Inflammatory macrophage (primary cell): ENCODE measurements around the gene DUSP6.

Experiments used
- DNase-seq, 2 donors: peaks; one replicate each; pipeline ENCODE4 v3.0.0-alpha.2; 2020 to 2022

DUSP6 gene

DNA sequence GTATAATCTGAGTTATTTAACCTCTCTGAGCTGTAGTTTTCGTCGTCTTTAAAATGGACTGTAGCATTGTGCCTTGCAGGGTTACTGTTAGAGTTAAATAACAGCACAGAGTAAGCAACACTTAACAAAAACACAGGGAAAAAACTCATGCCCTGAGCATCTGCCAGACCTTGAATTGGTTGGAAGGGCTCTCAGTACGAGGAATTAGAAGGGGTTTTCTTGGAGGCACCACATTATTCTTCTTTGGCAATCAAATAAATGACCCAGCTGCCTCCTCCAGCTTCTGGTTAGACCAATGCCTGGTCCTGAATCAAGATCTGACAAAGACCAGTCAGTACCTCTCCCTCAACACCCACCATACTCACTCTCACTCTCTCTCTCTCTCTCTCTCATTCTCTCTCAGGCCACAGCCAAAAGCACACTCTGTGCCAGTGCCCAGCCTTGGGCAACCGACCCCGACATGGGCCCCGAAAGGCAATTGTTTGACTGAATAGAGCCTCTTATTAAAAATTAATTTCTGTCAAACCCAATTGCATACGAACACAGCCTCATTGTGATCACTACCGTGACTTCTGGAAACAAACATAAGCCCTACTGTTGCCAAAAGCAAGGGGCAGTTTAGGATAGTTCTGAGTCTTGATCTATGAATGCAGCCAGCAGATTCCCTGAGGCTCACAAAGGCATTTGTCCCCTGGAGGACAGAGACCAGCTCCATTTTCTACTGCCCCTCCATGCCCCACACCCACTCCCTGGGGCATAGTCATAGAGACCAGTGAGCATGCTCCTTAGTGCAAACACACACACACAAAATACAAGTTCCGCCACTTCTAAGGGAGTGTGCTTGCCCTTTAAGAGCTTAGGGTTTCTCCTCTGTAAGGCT lies 23.9 kb downstream of the DUSP6 start:
- no peak for DNase-seq

- DNase-seq, result peak in 1 of 2 donors; percentile 39
Measured at GRCh38 chr12:89327486-89328094, 24.7 kb downstream of the DUSP6 start.

DNA sequence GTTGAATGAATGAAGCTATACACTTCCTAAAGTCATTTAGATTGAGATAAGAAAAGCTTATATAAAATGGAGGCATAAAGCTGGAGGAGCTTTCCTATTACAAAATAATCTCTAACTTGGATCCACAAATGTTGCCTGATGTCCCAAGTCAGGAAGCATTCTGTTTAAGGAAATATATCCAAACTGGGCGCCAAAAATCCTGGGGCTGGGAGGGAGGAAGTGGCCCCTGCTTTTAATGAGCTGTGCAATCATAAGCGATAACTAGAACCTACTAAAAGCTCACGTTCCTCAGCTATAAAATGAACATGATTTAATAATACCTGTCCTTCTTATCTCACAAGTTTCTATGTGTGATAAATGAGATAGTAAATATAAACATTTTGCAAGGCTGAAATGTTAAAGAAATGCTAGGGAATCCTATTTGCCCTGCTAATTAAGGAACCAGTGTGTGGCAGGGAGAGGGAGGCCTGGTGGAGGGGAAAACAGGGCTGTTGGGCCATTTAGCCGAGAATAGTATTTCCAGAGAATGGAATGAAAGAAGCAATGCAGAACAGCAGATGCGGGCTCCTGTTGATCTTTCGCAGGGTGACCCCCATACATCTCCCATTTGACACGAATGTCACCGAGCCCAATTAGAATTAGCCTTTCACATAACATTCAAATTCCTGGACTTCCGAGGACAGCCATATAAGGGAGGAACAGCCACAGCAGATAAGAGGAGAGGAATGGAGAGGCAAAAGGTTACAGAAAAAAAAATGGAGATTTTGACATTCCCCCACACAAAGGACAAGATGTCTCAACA lies 25.9 kb downstream of the DUSP6 start:
- no peak for DNase-seq

- no peak for DNase-seq
Measured at GRCh38 chr12:89325495-89325894, 26.8 kb downstream of the DUSP6 start.

DNA sequence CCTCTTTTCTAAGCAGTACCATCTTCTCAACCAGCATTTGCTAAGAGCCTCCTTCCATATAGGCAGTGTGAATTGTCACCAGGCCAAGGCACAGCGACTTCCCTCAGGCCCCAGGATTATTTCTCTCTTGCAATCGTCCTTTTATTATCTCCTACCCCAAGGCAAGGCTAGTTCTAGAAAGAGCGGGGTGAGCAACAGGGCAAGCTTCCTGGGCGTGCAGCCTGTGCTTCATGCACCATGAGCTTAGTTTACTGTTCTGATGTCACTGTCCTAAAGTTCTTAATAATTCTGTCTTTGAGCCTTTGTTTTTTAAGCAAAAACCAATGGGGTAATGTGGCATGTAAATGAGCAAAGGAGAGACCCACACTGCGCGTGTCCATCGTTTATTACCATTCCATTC lies 27.9 kb downstream of the DUSP6 start:
- no peak for DNase-seq

DNA sequence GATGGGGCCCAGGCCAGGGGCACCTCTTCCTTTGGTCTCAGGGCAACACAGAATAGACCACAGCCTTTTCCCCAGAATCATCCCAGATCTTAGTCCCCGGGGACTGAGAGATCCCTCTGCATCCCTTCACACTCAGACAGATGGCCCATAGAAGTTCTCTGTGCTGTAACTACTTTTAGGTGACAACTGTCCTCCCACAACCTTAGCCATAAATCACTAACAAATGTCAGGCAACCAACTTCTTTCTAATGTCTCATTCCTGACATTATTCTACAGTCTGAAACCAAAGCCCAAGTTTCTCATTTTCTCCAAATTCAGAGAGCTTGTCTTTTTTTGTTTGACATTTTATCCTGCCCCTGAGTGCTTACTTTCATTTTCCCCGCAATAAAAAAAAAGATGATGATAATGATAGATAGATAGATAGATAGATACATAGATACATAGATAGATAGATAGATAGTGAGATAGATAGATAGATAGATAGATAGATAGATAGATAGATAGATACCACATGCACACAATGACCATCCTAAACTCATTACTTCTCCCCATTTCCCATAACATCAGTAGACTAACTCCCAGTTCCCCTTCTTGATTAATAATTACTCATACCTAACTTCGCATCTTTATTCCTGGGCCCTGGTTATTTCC lies 28.6 kb downstream of the DUSP6 start:
- no peak for DNase-seq

DNA sequence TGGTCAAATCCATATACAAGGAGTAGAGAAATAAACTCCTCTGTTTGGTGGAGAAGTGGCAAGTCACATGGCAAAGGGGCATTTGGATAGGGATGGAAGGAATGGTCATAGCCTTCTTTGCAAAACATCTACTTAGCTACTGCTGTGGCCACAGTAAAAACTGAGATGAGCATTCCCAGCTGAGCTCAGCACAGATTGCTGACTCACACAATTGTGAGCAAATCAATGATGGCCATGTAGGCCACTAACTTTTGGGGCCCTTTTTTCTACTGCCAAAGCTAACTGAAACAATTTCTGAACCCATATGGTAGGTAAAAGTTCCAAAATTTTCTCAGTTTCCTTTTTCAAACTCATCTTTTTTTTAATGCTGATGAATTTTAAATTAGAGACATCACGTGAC lies 31.6 kb downstream of the DUSP6 start:
- DNase-seq, result no peak

DNA sequence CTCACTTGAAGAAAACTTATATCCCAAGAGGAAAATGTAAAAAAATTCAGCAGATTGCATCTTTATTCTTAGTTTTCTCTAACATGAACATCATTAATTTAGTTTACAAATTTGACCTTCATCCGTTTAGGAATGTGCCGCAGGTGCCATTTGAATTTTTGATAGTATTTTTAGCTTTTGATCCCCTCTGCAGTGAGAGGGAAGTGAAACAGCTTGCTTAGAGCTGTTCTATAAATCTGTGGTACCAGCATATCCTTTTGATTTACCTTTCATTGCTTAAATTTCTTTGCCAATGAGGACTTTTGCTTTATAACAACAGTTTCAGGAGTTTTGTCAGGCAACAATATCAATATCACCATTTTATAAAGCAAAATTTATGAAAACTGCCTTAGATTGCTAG lies 32.7 kb downstream of the DUSP6 start:
- DNase-seq, result no peak

DNA sequence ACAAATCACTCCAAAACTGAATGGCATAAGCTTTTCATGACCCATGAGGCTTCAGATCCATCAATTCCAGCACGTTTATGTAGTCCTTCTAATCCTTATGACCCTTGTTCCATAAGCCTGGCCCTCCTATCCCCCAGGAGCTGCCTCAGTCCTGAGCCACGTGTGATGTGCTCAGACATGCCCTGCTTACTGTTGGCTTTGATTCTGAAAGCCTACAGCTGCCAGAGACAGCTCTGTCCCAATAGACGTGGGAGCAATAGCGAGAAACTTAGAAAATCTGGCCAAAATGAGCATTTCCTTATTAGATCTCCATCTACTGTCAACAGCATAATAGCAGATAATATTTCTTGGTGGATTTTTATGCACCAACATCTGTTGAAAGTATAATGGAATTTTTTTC lies 33.2 kb downstream of the DUSP6 start:
- DNase-seq, result no peak

DNA sequence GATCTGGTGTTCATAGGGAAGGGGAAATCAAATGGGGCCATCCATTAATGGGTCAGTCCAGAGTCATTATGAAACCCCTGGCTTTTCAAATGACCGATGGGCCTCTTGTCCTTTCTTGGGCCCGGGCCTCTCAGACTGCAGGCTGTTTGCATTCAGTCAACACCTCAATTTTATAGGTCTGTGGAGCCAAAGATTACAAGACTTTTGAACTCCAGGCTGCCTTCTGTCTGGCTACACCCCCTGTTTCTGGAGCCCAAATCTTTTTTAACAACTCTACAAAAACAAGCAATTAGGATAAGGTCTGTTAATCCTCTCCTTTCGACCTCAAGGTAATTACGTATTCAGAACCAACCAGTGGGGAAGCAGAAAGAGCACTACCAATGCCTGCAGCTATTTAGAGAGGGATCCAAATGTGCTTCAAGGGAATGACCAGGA lies 35.6 kb downstream of the DUSP6 start:
- no peak for DNase-seq

DNA sequence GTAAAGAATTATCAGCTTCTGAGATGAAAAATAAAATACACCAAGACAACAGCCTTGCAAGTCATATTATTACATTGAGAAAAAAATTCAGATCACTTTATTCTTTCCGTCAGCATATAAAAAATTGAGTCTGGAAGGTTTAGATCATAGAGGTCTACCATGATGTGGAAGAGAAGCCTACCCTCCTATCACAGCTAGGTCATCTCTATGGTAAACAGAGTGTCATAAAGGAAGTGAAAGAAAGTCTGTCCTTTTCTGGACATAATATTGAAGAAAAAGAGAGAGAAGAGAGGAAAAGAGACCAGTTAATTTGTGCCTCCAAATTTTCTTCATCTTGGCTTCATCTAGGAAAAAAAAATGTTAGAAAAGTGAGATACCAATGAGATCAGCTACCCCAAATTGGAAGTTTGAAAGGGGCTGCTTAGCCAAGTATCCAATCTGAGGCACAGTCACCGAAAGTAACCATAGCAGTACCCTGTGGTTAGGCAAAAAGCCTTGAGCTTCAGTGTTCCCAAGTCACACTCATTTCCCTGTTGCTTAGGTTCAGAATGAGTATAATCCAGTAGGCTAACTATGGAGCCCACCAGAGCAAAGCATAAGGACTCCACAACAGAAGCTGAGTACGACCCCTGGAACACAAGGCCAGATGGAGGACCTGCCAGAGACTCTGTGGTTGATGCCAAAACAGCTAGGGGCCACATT lies 38.1 kb downstream of the DUSP6 start:
- DNase-seq, result no peak

DNA sequence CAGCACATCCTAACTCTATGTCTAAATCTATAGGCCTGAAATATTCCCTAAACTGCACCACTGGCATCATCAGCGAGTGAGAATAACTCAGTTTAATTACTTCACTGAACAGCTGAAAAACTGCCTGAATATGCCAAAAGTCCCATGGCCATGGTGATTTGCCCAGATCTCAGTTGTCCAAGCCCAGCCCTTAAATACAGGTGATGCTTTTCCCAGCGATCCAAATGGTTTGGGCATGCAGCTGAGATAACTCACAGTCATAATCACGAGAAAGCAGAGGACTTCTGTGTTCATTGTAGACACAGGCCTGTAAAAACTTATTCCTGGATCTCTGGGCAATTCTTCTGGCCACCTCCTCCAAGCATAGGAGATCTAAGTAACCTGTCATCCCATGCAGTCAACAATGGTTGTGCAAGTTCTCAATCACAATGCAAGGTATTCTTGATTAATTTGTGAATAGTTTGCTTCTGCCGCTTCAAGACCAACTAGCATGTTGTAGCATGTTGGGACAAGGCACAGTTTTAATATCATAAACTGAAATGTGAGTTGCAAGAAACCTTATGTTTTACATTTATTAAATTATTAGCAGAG lies 40.5 kb downstream of the DUSP6 start:
- no peak for DNase-seq

DNA sequence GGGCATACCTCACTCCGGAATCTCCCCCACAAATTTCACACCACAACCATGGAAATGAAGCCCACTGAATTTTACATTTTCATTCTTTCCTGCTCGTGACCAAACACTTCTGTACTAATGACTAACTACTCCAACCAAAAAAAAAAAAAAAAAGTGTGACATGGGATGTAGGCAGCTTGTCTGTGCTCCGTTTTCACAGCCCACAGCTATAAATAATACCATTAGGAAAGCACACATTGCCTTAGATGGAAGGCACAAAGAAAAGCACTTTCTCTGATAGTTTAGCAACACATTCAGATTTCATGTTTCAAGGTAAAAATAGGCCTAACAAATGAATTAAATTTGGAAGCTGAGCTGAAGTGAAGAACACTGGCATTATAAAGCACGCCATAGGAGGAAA lies 42.5 kb downstream of the DUSP6 start:
- DNase-seq, result peak in 1 of 2 donors; percentile 30

GRCh38 chr12:89309440-89309802 lies 42.9 kb downstream of the DUSP6 start:
- DNase-seq, result no peak

- no peak for DNase-seq
Measured at GRCh38 chr12:89307474-89308253, 44.6 kb downstream of the DUSP6 start.

DNA sequence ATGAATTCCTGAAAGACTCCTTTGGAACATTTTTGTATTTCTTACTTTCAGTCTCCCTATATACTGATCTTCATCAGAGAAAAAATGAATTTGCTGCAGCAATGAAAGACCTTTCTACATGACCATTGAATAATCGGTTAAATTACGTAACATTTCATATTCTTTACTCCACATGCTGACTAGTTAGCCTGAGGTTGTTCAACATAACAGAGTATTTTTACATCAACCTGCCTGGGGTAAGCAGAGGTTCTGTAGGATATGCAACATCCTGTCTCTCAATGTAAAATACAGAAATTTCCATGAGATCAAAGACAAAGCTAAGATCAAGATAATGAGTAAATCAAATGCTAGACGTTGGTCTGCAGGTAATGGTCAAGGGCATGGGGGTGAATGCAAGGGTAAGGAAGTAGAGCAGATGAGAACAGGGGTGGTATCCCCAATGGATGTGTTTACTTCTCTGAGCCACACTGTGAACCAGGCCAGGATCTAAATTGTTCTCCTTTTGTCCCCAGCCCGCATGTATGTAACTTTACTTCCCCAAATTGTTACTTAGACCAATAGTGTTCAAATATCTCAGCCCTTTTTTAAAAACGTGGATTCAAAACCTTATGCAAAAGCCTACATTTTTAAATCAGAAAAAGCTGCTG lies 45.4 kb downstream of the DUSP6 start:
- DNase-seq, result peak; percentile 49 to 59

DNA sequence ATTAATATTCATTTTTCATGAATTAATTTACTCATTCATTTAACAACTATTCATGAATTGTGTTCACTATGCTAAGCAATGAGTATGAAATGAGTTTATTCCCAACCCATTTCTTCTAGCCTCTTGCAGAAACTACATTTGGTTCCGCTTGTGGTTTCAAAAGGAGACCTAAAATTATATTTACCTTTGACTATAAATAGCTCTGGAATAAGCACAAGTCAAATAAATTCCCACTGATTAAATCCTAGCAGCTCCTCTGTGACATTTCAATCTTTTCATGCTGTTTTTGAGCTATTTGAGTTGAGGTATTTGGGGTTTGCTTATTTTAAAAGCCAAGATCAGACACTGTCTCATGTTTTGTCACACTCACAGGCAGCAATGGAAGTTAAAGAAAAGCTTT lies 46.9 kb downstream of the DUSP6 start:
- no peak for DNase-seq

- DNase-seq, result no peak
Measured at GRCh38 chr12:89299931-89300330, 52.4 kb downstream of the DUSP6 start.

GRCh38 chr12:89299417-89299816 lies 52.9 kb downstream of the DUSP6 start:
- DNase-seq, result no peak
